HCT116 (cell line): ENCODE measurements around the gene SSUH2.

ENCODE experiments used
- ZNF274 ChIP-seq: fragments of 200-500 bp; sonication (Bioruptor generic); IDR thresholded peaks from 2 replicates; pipeline ENCODE4 v1.6.1; 2014; ENCODE audit warnings: mild to moderate bottlenecking, low read depth, low read length, inconsistent platforms
- TF ChIP-seq, protein P1 (sequence below), 3 experiments: fragments of 200-600 bp in 1 of 3; sonication (generic) in 1 of 3; IDR thresholded peaks in 2 of 3; conservative IDR thresholded peaks in 1 of 3; 2 replicates each; pipeline ENCODE4 v1.5.1; 2012 to 2017; ENCODE audit warnings: low read depth in 2 of 3, low read length in 2 of 3, antibody characterized with exemption in 1 of 3, borderline replicate concordance in 1 of 3, control low read depth in 1 of 3, mild to moderate bottlenecking in 1 of 3, mixed read lengths in 1 of 3, mixed run types in 1 of 3, moderate library complexity in 1 of 3; ENCODE audit not compliant: insufficient read depth in 1 of 3

DNA sequence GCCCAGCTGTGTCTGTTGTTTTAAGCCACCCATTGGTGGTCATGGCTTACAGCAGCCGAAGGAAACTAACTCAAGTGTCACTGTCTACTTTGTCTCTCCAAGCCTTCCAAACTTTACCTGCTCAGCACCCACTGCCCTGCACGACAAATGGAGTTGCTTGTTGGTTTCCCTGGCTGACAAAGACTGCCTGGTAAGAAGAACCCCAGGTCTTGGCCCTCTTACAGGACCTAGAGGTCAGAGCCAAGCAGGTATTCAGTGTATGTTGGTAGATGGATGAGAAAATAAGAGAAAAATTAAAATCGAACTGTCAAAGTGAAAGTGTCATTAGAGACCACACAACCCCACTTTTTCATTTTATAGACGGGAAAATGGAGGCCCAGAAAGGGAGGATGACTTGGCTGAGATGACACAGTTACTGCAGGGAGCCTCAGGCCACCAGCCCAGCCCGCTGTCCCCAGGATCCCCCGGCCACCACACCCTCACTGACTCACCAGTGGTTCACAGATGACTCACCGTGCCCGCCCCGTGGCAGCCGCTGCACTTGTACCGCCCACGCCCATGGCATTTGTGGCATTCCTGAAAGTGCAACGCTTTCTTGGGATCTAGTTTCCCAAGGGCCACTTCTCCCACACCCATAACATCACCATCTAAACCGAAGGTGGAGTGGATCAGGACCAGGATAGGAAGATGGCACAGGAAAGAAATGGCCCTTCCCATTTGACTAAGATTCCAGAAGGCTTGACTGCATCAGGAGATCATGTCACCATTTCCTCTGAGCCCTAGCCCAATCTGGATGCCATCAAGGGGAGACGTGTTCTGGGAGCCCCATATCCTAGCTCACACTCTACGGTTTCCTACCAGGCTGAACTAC is 15.2 kb downstream of the SSUH2 start:
- TF ChIP-seq ZNF274, result no peak
- TF ChIP-seq, protein P1, sequence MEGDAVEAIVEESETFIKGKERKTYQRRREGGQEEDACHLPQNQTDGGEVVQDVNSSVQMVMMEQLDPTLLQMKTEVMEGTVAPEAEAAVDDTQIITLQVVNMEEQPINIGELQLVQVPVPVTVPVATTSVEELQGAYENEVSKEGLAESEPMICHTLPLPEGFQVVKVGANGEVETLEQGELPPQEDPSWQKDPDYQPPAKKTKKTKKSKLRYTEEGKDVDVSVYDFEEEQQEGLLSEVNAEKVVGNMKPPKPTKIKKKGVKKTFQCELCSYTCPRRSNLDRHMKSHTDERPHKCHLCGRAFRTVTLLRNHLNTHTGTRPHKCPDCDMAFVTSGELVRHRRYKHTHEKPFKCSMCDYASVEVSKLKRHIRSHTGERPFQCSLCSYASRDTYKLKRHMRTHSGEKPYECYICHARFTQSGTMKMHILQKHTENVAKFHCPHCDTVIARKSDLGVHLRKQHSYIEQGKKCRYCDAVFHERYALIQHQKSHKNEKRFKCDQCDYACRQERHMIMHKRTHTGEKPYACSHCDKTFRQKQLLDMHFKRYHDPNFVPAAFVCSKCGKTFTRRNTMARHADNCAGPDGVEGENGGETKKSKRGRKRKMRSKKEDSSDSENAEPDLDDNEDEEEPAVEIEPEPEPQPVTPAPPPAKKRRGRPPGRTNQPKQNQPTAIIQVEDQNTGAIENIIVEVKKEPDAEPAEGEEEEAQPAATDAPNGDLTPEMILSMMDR (IDR thresholded peaks at IDR 0.05 in 2 of 3, conservative IDR thresholded peaks at IDR 0.05 in 1 of 3; ENCODE audit: borderline replicate concordance in 1 of 3, insufficient read depth in 1 of 3, low read depth in 2 of 3, low read length in 2 of 3), result no peak
